GM19372 (cell line): ENCODE measurements around the gene DZANK1.
"Not testable (repeated sequence)": the region's sequence is repeated elsewhere in the genome, so short reads cannot be mapped to it uniquely, and the experiment has no call there.

Experiments used
- ATAC-seq: cut with Tn5 transposase; IDR thresholded peaks from one replicate; pipeline ENCODE4 v1.9.1; 2021; ENCODE audit warnings: mild to moderate bottlenecking, low read depth, moderate library complexity; ENCODE audit not compliant: unreplicated experiment

The DZANK1 gene

DNA sequence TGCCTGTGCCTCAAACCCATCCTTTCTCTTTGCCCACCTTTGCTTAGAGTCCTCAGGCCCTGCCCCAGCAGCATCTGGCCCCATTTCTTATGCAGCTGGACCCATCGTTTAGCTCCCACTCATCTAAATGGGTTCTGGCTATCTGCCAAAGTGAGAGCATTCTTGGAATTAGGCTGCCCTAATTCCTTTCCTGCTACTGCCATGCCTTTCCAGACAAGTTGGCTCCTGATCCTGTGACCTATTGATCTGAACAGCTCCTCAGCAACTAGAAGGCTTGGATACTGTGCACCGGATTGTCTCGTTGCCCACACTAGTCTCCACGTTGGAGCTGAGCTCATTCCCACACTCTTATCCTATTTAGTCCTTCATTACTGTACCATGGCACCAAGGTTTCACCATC is 22.9 kb downstream of the DZANK1 start:
- no peak for ATAC-seq

DNA sequence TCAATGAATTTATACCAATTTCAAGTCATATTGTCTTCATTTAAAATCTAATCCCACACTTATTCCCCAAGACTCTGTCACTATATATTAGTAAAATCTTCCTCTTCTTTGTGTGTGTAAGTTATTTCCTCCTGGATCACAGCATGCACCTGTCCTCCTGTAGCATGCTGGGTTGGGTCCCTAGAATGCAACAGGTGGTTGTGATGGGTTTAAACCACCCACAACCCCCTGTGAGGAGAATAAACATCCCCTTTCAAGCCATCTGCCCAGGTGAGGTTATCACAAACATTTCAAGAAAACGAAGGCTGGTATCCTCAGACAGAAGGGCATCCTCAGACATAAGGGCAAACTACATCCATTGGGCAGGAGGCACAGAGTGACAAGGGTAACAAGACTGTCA is 26.4 kb downstream of the DZANK1 start:
- no peak for ATAC-seq

DNA sequence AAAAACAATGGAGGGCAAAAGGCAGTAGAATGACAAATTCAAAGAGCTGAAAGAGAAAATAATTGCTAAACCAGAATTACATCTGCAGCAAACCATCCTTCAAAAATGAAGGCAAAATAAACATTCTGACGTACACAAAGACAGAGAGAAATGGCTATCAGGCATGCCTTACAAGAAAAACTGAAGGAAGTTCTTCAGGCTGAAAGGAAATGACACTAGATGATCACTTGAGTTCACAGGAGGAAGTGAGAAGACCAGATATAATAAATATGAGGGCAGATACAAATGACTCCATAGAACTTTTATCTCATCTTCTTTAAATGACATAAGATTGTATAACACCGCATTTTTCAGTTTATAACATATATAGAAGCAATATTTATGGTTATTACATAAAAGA is 30.0 kb downstream of the DZANK1 start:
- ATAC-seq, result no peak

DNA sequence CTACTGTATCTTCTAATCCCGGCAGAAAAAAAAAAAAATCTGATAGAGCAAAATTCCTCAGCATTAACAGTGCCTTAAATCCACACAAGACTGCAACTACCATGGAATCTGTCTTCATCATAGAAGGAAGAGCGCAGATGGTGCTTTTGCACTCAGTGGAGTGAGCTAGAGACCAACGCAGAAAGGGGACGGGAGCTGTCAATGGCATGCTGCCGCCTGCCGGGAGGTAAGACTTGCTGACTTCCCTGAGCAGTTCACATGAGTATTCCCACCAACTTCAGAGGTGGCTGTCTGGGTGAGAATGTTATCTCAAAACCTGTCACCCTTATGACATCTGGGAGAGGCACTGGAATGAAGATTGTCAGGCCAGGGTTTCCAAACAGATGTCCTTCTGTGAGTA is 35.6 kb downstream of the DZANK1 start:
- no peak for ATAC-seq

DNA sequence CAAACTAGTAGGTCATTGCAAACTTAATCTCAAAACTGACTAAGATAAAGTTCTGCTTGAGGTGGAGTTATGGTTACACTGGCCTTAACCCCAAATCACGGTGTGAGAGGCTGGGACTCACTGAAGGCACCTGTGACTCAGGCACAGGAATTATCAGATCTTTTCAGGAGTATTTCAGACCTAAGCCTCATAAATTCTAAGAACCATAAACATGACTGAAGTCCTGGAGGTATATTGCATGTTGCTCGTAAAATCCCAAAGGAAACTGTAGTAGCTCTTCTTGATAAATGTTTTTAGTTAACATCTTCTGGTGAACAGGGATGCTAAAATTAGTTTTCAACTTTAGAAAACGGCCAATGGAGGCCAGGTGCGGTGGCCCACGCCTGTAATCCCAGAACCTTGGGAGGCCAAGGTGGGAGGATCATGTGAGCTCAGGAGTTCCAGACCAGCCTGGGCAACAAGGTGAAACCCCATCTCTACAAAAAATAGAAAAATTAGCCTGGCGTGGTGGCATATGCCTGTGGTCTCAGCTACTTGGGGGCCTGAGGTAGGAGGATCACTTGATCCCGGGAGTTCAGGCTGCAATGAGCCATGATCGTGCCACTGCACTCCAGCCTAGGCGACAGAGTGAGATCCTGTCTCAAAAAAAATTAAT is 36.5 kb downstream of the DZANK1 start:
- ATAC-seq, result no peak

DNA sequence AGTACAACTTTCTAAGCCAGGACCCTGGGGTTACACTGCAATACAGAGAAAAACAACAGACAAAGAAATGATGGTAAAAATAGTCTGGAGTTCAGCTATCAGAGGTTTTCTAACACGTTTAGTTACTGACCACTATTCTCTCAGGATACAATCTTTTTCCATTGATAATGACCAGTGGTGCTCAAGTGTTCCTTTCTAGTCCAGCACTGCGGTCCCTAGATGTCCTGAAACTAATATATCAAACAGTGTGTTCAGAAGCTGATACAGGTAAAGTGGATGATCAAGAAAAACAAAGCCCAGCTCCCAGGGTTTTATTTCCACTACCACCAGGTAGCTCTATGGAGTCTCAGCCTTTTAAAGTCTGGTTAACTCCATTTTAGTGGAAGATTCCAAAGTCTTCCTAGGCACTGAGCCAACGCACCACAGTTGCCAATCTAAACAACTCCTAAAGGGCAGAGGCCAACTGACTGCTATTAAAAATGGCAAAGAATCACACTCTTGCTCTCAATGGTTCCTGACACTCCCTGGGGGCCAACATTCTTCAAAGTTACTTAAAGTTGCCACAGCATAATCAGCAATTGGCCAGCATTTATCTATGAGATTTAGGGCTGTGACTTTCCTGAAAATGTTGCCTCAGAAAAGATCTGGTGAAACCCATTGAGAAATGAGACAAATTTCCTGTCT is 38.2 kb downstream of the DZANK1 start:
- ATAC-seq, result no peak

DNA sequence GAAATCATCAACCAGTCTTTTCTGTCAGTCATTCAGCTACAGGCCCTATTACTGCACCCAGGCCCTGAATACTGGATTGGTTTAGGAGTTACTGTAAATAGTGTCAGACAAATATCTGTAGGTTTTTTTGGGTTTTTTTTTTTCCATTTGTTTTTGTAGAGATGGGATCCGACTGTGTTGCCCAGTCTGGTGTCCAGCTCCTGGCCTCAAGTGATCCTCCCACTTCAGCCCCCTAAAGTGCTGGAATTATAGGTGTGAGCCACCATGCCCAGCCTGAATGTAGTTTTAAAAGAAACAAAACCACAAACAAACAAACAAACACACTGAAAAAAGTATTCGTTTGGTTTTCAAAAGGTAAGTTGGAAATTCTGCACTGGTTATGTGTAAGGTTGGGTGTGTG is 39.6 kb downstream of the DZANK1 start:
- ATAC-seq, result no peak

DNA sequence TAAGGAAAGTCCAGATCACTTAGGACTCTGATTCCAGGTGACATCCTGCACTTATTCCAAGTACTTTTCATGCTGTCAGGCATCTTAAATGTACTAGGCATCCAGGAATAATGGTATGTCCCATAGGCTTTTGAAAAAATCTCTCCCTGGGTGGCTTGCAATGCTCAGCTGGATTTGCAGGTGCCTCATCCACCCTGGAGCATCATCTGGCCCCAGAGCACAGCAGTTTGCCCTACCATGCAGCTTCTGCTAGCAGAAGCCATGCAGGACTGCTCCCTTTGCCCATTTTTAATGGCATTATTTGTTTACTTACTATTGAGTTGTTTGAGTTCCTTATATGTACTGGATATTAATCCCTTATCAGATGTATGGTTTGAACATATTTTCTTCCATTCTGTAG is 45.2 kb downstream of the DZANK1 start:
- ATAC-seq, result no peak

DNA sequence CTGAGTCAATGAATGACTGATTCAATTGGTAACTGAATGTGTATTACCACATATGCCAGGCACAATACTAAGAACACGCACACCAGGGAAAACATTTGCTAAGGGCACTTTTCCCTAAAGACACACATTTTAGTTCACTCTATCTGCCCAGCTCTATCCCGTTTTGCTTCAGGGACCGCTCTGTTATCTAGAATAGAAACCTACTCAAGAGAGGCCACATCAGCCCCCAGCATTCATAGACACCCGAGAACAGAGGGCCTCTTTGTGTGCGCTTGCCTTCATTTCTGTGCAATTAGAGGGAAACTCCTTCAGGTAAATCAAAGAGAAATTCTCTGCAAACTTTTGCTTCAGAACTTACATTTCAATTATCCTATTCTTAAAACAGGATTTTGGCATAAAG is 50.3 kb downstream of the DZANK1 start:
- ATAC-seq, result no peak

DNA sequence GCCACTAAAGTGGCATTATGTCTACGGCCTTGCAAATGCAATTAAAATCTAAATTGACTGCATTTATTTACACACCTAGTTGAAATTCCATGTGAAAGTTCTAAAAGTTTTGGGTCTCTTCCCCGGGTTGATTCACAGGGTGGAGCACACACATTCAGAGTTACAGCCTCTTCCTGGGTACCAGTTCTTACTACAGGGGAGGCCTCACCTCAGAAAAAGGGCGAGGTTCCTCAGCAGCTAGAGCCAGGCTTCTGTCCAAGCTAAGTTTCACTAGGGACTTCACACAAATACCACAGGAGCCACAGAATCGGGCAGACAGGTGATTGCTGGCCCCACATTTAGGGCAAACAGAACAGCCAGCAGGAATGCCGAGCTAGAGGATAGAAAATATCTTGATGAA is 52.7 kb downstream of the DZANK1 start:
- no peak for ATAC-seq

DNA sequence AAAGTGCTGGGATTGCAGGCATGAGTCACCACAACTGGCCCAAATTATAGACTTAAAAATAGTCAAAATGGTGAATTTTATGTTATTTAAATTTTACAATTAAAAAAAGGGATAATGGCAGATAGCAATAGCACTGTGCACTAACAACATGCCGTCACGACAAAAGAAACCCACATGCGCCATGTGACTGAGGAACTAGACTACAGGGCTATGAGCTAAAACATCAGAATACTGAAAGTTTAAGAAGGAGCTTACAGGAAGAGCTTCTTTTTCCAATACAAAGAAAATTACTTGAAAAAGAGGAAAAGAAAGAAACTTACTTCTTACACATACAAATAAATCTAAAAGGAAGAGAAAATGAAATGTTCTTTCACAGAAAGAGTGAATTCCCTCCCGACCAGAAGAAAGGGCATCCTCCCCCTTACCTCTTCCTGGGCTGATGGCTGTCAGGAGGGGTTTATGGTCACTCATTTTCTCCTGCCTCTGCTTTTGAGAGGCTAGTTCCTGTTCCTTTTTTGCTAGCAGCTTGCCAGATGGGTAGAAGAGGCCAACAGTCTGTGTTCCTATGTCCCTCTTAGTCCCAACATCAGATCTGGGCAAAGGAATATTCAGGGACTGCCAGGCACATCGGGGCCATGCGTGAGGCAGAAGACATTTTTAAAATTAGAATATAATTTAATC is 54.5 kb downstream of the DZANK1 start:
- ATAC-seq, result no peak

DNA sequence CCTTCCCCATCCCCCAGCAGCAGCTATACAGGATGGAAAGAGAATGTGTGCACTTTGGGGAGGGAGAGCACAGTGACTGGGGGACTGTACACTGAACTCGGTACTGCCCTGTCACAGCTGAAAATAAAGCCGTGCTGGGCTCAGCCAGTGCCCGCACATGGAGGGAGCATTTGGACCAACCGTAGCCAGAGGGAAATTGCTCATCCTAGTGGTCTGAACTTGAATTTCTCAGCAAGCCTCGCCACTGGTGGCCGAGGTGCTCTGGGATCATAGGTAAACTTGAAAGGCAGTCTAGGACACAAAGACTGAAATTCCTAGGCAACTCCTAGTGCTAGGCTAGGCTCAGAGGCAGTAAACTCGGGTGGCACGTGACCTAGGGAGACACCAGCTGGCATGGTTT is 61.0 kb downstream of the DZANK1 start:
- no peak for ATAC-seq

DNA sequence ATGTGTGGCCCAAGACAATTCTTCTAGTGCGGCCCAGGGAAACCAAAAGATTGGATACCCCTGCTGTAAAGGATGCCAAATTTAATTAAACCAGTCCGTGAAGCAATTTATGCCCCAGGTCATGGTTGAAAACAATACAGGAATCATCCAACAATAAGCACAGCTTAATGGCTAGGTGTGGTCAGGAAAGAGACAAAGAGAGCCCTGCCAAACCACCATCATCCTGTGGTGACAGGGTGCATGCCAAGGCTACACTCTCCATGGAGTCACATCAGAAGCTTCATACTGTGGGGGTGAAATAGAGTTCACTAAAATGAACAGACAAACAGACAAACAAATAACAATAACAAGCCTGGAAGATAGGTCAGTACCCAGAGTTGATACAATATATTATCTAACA is 62.7 kb downstream of the DZANK1 start:
- no peak for ATAC-seq

DNA sequence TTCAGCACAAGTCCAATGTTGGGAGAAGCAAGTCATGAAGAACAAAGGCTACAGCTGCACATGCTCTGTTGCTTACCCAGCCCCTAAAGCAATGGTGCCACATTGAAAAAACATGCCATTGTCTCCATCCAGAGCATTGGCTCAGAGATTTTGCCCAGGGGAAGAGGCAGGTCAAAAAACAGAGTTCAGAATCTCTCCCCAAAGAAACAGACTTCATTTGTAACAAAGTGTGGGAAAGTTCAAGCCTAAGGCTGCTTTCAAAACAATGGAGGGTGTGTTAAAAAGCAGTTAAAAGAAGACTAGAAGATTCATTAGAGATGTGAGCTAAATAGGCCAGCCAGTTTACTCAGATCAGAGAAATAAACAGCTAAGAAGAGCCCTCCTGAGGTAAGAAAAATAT is 63.6 kb downstream of the DZANK1 start:
- ATAC-seq, result no peak

DNA sequence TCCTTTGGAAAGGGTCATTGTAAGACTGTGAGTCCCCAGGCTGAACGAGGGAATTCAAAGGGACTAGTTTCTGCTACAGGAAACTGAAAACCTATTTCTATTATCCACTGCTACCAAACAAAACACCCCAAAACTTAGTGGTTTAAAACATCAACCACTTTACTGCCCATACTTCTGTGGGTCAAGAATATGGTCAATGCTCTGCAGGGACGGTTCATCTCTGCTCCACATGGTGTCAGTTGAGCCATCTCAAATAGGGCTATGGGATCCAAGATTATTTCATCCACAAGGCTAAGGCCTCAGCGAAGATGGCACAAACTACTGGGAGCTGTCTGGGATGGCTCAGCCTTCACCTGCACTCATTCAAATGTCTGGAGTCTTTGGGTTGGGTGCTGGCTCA is 65.5 kb downstream of the DZANK1 start:
- no peak for ATAC-seq

DNA sequence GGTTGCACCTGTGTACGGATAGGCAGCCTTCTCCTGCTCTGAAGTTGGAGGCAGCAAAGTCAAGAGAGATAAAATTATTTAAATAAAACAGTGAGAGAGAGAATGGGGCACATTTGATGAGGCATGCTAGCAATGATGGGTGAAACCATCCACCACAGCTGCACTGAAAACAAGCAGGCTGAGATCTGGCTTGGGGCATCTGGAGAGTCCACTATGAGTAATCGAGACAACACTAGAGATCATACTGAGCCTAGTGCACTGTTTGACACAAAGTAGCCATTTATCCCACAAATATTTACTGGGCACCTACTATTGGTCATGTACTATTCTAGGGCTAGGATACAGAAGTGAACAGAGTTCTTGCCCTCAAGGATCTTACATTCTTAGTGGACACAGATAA is 66.4 kb downstream of the DZANK1 start:
- no peak for ATAC-seq

DNA sequence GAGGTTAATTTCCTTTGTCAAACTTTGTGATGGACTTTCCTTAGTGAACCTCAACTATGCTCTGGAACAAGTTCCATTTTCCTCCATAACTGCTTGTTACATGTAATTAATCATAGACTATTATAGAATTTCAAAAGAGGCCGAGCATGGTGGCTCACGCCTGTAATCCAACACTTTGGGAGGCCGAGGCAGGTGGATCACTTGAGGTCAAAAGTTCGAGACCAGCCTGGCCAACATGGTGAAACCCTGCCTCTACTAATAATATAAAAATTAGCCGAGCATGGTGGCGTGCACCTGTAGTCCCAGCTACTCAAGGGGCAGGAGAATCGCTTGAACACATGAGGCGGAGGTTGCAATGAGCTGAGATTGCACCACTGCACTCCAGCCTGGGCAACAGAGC is 68.1 kb downstream of the DZANK1 start:
- ATAC-seq, result not testable (repeated sequence)

DNA sequence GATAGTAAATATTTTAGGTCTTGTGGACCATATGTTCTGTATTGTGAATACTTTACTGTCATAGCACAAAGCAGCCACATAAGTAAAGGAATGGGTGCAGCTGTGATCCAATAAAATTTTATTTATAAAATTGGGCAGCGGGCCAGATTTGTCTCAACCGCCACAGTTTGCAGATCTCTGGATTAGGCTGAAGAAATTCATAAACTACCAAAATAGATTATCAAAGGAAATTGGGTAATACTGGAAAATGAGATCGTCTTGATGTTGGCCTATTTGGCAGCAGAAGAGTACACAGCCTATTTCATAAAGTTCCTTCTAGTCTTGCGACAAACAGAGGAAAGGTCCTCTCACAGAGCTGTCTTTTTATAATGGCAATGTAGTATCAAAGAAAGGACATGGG is 69.8 kb downstream of the DZANK1 start:
- no peak for ATAC-seq

DNA sequence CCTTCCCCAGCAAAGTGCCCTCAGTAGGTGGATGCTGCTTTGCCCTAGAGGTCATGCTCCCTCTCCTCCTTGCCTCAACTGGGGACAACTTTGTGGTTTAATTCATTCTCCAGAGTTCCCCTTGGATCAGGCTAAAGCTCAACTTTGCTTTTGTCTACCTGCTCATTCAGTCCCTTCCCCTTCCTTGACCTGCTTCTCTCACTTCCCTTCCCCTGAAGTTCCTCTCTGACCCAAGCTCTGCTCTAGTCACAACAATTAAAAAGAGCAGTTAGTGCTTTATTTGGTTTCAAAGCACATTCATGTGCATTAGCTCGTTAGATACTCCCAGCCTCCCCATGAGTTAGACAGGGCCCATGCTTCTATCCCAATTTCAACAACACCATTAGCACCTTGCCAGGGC is 71.3 kb downstream of the DZANK1 start:
- no peak for ATAC-seq

DNA sequence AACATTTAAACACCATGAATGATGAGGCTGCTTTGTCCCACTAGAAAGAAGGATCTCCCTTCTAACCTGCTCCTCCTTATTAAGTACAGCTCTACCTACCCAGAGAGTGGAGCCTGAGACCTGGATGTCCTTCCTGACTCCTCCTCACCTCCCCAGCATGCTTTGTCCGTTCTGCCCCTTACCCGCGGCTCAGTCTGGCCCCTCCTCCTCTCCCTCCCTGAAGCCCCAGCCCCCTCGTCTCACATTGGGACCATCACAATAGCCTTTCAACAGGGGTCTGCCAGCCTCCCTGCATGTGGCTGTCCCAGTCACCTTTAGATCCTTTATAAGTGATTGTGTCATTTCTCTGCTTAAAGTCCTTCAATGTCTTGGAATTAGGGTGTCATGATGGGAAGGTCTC is 72.5 kb downstream of the DZANK1 start:
- no peak for ATAC-seq

DNA sequence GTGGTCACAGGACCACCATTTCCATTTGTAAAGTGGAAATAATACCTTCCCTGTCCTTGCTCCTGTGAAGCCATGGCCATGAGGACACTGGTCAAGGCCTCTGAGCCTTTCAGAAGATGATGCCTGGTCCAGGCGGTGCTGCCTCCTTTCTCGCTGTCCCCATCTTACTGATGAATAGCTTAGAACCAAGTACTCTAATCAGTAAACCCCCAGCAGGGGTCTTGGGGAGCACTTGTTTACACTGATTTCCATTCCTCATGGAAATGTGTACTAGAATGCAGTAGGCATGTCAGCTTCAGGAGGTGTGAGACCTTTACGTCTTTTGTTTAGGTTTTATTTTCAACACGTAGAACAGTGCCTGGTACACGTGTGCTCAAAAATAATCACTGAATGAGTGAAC is 75.1 kb downstream of the DZANK1 start:
- ATAC-seq, result no peak

DNA sequence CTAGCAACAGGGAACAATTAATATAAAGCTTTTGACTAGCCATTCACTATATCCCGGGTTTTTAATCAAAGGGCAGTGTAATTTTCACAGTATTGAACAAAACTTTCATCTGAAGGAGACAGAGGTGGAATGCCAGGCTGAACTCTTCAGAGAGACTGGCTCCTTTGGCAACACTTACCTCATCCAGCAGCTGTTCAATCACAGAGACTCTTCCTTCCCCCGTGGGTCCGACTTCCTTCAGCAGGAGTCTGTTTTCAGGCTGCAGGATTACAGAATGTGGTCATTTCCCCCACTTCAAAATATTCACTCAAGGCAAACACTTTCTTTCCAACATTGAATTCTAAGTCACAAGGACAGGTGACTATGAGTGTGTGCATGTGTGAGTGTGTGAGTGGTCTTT is 76.6 kb downstream of the DZANK1 start:
- ATAC-seq, result no peak
